A673 (cell line): ENCODE results near the gene HEATR1.

Source experiments
- EZH2 ChIP-seq: fragments of 200-600 bp; sonication (generic); IDR thresholded peaks from 2 replicates; pipeline ENCODE4 v1.6.1; 2017; ENCODE audit warnings: borderline replicate concordance, low read depth, mild to moderate bottlenecking, mixed read lengths, antibody characterized with exemption, low read length; ENCODE audit not compliant: poor library complexity, severe bottlenecking
- TF ChIP-seq, protein P1 (sequence below): fragments of 300-800, 200-600 bp; sonication (generic); conservative IDR thresholded peaks from 2 replicates; pipeline ENCODE4 v1.5.1; 2017; ENCODE audit warnings: low read depth, mild to moderate bottlenecking, antibody characterized with exemption, low read length, moderate library complexity, mixed read lengths

DNA sequence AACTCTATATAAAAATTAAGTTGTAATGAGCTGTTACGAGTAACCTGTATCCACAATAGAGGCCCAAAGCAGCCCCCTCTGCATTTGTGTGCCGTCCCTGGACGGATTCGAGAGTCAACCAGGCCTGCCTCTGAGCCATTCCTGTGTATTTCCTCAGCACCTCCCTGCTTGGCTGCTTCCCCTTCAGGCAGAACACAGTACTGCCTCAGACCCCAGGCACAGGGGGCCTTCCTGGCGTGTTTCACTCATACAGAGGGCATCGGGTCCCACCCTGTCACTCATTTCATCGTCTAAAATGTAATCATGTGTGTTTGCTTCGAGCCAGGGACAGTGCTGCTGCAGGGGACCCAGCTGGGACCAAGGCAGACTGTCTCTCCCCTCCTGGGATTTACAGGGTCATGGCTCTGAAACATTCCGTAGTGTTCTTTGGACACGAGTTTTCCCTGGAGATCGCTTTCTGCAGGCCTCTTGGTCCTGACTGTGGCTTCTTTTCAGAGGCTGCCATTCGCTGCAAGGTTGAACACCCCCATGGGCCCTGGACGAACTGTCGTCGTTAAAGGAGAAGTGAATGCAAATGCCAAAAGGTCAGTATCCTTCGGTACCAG is 61.1 kb downstream of the HEATR1 start:
- TF ChIP-seq, protein P1, sequence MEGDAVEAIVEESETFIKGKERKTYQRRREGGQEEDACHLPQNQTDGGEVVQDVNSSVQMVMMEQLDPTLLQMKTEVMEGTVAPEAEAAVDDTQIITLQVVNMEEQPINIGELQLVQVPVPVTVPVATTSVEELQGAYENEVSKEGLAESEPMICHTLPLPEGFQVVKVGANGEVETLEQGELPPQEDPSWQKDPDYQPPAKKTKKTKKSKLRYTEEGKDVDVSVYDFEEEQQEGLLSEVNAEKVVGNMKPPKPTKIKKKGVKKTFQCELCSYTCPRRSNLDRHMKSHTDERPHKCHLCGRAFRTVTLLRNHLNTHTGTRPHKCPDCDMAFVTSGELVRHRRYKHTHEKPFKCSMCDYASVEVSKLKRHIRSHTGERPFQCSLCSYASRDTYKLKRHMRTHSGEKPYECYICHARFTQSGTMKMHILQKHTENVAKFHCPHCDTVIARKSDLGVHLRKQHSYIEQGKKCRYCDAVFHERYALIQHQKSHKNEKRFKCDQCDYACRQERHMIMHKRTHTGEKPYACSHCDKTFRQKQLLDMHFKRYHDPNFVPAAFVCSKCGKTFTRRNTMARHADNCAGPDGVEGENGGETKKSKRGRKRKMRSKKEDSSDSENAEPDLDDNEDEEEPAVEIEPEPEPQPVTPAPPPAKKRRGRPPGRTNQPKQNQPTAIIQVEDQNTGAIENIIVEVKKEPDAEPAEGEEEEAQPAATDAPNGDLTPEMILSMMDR: no peak
- no peak for TF ChIP-seq EZH2
